K562 (cell line): Measurements from ENCODE around the gene ECT2. TPM values are rescaled to one million over a fixed set of nuclear protein-coding genes. Genes with fewer than 3 reads are reported as not detected.

Experiments used
- CC2D1A ChIP-seq: fragments of 450-650 bp; IDR thresholded peaks from 2 replicates; pipeline ENCODE4 v1.6.1; 2017; ENCODE audit warnings: mild to moderate bottlenecking
- CREM ChIP-seq: IDR thresholded peaks from 2 replicates; pipeline ENCODE4 v1.6.1; 2014; ENCODE audit warnings: antibody characterized with exemption, low read depth
- ESRRA ChIP-seq: fragments of 450-650 bp; IDR thresholded peaks from 2 replicates; pipeline ENCODE4 v1.6.1; 2014; ENCODE audit warnings: low read depth, mild to moderate bottlenecking, moderate library complexity, borderline replicate concordance
- JUND ChIP-seq, 2 experiments: IDR thresholded peaks; 2 replicates in 1 of 2; 3 replicates in 1 of 2; pipeline ENCODE4 v1.6.1; 2011; ENCODE audit warnings: borderline replicate concordance in 2 of 2, low read depth in 2 of 2, low read length in 2 of 2, improper control_type of control experiment in 1 of 2, missing biosample characterization in 1 of 2, missing genetic modification characterization in 1 of 2, missing genetic modification reagents in 1 of 2
- MGA ChIP-seq: fragments of 450-650 bp; IDR thresholded peaks from 2 replicates; pipeline ENCODE4 v1.6.1; 2016; ENCODE audit warnings: mild to moderate bottlenecking, moderate library complexity
- NR2C2 ChIP-seq, 2 experiments: fragments of 200-800 bp in 1 of 2; sonication (Bioruptor generic) in 1 of 2; sonication (generic) in 1 of 2; formaldehyde crosslinking in 1 of 2; IDR thresholded peaks; 2 replicates each; pipeline versions ENCODE4 v1.6.1 to v1.8.0; 2016 to 2022; ENCODE audit warnings: mild to moderate bottlenecking in 1 of 2, missing compliant biosample characterization in 1 of 2, missing genetic modification characterization in 1 of 2, missing genetic modification reagents in 1 of 2
- RBM22 ChIP-seq: fragments of 200-400 bp; formaldehyde crosslinking; IDR thresholded peaks from 2 replicates; pipeline ENCODE4 v1.6.1; 2018; ENCODE audit warnings: low read length, low read depth; ENCODE audit not compliant: poor library complexity, severe bottlenecking
- ZNF592 ChIP-seq: fragments of 450-650 bp; IDR thresholded peaks from 2 replicates; pipeline ENCODE4 v1.6.1; 2017; ENCODE audit warnings: antibody characterized with exemption, mild to moderate bottlenecking
- polyA plus RNA-seq, 8 experiments: library from polyadenylated mRNA; depleted of rRNA in 4 of 8; stranded (reverse) in 5 of 8; unstranded in 3 of 8; fragments of >200 nt; fragmentation: Nextera tagmentation in 2 of 8; fragmentation: Illumina TruSeq in 1 of 8; extraction: Ambion mirVana in 2 of 8; extraction: Trizol in 1 of 8; gene quantifications; 2 replicates each; pipeline versions ENCODE4 v1.2.1 to v1.2.3, GENCODE V29; 2011 to 2014; ENCODE audit warnings: inconsistent platforms in 1 of 8, missing spikeins in 1 of 8
- total RNA-seq, 7 experiments: library from RNA; depleted of rRNA in 6 of 7; stranded (reverse); fragments of >200 nt in 6 of 7; fragmentation: Illumina TruSeq in 2 of 7; extraction: Trizol in 2 of 7; gene quantifications; 2 replicates each; pipeline versions ENCODE4 v1.2.1 to v1.2.3, GENCODE V29; 2011 to 2021; ENCODE audit warnings: low replicate concordance in 1 of 7

Gene ECT2
- total and polyA plus RNA-seq, 9 of the 15 experiments (the other 6 are each of a cell fraction or from before 2014, with no cell fraction given), result 19.0 to 53.0 (median 36.5) TPM

- TF ChIP-seq ZNF592, result peak; percentile 46
- TF ChIP-seq CREM, result no peak
- TF ChIP-seq JUND (IDR thresholded peaks at IDR 0.05; ENCODE audit: borderline replicate concordance, low read depth, low read length), result no peak
- TF ChIP-seq JUND (tag; IDR thresholded peaks at IDR 0.05; ENCODE audit: borderline replicate concordance, low read depth, low read length), result 0 out of 3 replicates have a peak, but pooled peaks have one; percentile 18
- peak; percentile 55; the same call in 1 of the 2 replicates for TF ChIP-seq CC2D1A
- no peak for TF ChIP-seq RBM22
- TF ChIP-seq NR2C2 (CRISPR knock-in tag; IDR thresholded peaks at IDR 0.05), result 0 out of 2 replicates have a peak, but pooled peaks have one; percentile 46
- peak; percentile 85 for TF ChIP-seq NR2C2 (tag; IDR thresholded peaks at IDR 0.05)
- peak; percentile 29; the same call in 1 of the 2 replicates for TF ChIP-seq MGA
- TF ChIP-seq ESRRA, result peak; percentile 55
Observed at GRCh38 chr3:172846103-172846561, 95.6 kb downstream of the ECT2 start (continued).
